AG09319 (cell line): ENCODE data around the gene SCLY.
"Not testable (repeated sequence)": the region's sequence is repeated elsewhere in the genome, so short reads cannot be mapped to it uniquely, and the experiment has no call there.

Experiments used
- DNase-seq: peaks from one replicate; pipeline ENCODE4 v3.0.0-alpha.2; 2010; ENCODE audit warnings: low read depth; ENCODE audit errors: extremely low read depth
- TF ChIP-seq, protein P1 (sequence below): IDR thresholded peaks from 2 replicates; pipeline ENCODE4 v1.5.1; 2011; ENCODE audit warnings: low read depth, mild to moderate bottlenecking, inconsistent platforms, low read length, moderate library complexity

SCLY gene

DNA sequence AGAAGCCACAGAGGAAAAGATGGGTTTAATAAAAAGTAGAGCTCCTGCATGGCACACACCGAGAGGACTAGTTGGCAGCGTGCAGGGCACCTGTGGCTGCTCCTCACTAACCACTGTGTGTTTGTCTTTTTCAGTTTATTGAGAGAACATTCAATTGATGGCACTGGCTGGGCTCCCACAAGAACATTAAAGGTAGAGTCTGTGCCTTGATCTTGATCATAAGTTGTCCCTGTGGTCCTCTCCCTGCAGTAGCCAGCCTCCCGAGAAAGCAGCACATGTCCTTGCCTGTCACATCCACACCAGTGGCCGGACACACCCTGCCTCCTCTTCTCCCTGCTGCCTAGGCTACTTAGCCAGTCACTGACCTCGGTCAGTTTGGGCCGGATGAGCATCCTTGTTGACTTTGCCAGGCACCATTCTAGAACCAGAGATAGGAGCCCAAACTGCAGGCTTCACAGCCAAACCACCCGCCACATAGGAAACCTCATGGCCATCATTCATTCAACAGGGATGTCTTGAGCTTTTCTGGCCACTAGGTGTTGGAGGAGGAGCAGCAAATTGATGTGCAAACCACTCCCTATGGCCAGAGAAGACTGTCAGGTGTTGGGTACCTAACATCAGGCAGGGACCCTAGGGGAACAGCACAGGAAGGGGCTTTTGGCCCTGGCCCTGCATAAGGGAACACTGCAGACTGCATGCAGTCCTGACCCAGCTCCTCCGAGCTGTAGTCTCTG, 30.2 kb upstream of the SCLY start:
- TF ChIP-seq, protein P1, sequence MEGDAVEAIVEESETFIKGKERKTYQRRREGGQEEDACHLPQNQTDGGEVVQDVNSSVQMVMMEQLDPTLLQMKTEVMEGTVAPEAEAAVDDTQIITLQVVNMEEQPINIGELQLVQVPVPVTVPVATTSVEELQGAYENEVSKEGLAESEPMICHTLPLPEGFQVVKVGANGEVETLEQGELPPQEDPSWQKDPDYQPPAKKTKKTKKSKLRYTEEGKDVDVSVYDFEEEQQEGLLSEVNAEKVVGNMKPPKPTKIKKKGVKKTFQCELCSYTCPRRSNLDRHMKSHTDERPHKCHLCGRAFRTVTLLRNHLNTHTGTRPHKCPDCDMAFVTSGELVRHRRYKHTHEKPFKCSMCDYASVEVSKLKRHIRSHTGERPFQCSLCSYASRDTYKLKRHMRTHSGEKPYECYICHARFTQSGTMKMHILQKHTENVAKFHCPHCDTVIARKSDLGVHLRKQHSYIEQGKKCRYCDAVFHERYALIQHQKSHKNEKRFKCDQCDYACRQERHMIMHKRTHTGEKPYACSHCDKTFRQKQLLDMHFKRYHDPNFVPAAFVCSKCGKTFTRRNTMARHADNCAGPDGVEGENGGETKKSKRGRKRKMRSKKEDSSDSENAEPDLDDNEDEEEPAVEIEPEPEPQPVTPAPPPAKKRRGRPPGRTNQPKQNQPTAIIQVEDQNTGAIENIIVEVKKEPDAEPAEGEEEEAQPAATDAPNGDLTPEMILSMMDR: no peak

DNA sequence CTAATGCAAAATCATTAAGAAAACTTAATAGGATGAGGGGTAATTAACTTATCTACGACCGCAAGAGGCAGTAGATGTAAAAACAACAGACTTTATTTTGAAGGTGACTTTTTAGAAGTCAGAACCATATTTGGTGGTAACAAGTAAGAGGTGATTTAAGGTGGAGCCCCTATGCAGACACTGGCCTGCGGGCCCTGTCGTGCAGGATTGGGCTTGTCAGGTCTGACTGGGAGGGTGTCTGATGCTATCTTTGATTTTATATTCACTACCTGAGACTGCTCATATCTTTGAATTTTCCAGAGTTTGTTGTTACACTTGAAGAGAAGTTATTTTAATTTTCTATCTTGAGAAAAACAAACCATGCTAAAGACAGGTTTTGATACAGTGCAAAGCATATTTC, 29.1 kb upstream of the SCLY start:
- DNase-seq: no peak

More for the DNA sequence above, 30.2 kb upstream of the SCLY start:
- no peak for DNase-seq

DNA sequence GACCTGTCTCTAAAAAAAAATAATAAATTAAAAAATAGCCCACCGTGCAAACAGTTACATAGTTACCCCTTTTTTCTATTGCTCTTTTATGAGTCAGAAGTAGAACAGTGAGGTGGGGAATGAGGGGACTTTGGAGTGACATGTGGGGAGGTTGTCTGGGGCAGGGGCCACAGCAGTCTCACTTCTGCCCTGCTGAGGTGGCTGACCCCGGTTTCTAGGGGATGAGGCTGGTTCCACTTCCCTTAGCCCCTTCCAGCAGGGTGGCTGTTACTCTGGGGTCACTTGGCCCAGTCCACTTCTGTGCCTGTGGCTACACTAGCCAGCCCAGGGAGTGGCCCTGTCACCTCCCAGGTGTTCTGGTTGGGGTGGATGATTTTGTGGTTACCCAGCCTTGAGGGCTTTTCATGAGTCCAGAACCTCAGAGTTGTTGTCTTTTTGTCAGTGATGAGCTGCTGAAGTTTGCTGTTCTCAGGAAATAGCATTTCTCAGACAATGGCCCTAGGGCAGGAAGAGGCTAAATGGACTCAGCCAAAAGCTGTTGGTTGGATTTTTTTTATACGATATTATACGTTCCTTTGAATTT, 28.0 kb upstream of the SCLY start:
- TF ChIP-seq, protein P1: no peak
- no peak for DNase-seq

More for the DNA sequence above, 29.1 kb upstream of the SCLY start:
- TF ChIP-seq, protein P1: no peak

DNA sequence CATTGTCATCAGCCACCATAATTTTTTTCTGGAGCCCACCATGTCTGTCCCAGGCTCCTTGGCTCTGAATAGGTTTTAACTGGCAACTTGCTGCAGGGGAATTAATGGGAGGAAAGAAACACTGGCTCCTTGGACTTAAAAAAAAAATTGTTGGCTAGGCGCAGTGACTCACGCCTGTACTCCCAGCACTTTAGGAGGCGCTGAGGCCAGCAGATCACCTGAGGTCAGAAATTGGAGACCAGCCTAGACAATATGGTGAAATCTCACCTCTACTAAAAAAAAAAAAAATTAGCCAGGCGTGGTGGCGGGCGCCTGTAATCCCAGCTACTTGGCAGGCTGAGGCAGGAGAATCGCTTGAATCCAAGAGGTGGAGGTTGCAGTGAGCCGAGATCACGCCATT, 26.8 kb upstream of the SCLY start:
- not testable (repeated sequence) for DNase-seq

DNA sequence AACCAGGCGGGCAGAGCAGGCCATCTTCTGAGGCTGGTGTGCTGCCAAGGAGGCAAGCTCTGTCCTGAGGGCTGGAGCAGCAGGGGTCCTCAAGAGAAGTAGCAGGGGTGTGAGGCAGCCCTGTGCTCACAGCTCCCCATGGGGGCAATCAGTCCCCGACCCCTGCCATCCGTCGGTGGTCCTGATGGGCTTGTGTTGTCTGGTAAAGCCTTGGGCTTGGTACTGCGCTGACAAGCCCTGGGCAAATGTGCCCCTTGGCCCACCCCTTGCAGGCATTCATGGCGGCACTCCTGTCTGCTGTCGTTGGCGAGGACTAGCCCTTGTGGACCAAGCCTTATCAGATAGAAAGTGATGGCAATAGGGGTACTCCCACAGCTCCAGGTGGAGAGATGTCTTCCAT, 22.6 kb upstream of the SCLY start:
- TF ChIP-seq, protein P1: no peak
- no peak for DNase-seq

DNA sequence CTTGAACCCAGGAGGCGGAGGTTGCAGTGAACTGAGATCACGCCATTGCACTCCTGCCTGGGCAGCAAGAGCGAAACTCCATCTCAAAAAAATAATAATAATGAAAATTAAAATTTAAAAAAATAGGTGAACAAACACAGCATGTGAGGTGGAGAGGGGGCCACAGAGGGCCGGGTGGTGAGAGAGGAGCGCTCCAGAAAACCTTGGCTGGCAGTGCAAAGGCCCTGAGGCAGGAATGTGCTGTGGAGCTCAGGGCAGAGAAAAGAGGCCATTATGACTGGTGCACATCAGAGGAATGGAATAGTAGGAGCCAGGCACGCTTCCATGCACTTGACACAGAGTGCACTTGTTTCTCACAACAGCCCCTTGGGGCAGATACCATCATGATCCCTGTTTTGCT, 21.6 kb upstream of the SCLY start:
- DNase-seq: no peak
- TF ChIP-seq, protein P1: no peak

DNA sequence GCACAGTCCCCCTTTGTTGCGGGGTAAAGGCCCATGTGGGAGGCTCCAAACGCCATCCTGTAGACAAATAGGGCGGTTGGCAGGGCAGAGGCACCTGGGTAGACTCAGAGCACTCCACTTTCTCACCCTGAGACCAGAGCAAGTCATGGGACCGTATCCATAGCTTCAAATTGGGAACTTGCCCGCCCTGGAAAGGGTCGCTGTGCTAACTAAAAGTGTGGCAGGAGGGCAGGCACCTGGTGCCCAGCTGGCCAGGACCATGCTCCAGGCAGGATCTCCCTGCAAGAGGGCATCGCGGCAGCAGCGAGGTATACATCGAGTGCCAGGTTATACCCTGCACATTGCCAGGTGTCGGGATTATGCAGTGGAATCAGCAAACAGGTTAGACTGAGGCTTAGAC, 20.8 kb upstream of the SCLY start:
- TF ChIP-seq, protein P1: no peak
- DNase-seq: no peak

DNA sequence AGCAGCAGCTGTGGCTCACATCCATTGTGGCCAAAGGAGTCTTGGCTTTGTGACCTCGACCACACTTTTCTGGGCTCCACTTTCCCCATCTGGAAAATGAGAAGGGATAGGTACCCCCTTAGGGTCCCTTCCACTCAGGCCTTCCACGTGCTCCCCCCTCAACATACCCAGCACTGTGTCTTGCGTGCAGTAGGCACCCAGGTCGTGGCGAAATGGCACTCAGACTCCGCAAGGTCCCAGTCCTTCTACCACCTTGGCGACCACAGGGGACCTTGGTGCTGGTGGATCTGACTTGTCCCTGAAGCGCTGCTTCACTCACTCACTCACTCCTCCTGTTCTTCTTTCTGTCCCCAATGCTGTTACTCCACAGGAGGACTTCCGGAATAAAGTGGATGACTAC, 19.9 kb upstream of the SCLY start:
- TF ChIP-seq, protein P1: no peak
- DNase-seq: no peak
